Ammon's horn (tissue), 1 donor: ENCODE results near the gene FSTL3.
"Not testable (repeated sequence)": the region's sequence is repeated elsewhere in the genome, so short reads cannot be mapped to it uniquely, and the experiment has no call there.

Experiments used
- DNase-seq: peaks from one replicate; pipeline ENCODE4 v3.0.0-alpha.2; 2016; ENCODE audit warnings: low spot score

The FSTL3 gene

GRCh38 chr19:676339-677105 is at the start of gene FSTL3:
Gene FSTL3, plus strand, starts transcription at chr19:676392. Its CDS starts 32 bp downstream, at chr19:676424.
- no peak for DNase-seq

GRCh38 chr19:626566-626965 is 49.6 kb upstream of the FSTL3 start:
- DNase-seq: not testable (repeated sequence)

- DNase-seq: no peak
Observed at GRCh38 chr19:628168-628567, 48.0 kb upstream of the FSTL3 start.

GRCh38 chr19:629515-629914 is 46.7 kb upstream of the FSTL3 start:
- not testable (repeated sequence) for DNase-seq

- no peak for DNase-seq
Observed at GRCh38 chr19:629961-630714, 46.1 kb upstream of the FSTL3 start.

- DNase-seq: no peak
Observed at GRCh38 chr19:632579-633067, 43.6 kb upstream of the FSTL3 start.

GRCh38 chr19:633068-633785 is 43.0 kb upstream of the FSTL3 start, which contains the start of gene POLRMT:
Gene POLRMT, minus strand, starts transcription at chr19:633537. Its CDS starts 25 bp downstream, at chr19:633512.
- DNase-seq: peak; percentile 99

GRCh38 chr19:633786-634639 is 42.2 kb upstream of the FSTL3 start:
- no peak for DNase-seq

GRCh38 chr19:634975-635652 is 41.1 kb upstream of the FSTL3 start:
- no peak for DNase-seq

GRCh38 chr19:638906-639252 is 37.3 kb upstream of the FSTL3 start:
- no peak for DNase-seq

- peak; percentile 91 for DNase-seq
Observed at GRCh38 chr19:639253-640160, 36.7 kb upstream of the FSTL3 start, which contains the start of gene FGF22. Gene FGF22, plus strand, starts transcription at chr19:639879. Its CDS starts 47 bp downstream, at chr19:639926.

GRCh38 chr19:640161-640558 is 36.0 kb upstream of the FSTL3 start:
- DNase-seq: no peak

- no peak for DNase-seq
Observed at GRCh38 chr19:640606-641189, 35.5 kb upstream of the FSTL3 start.

GRCh38 chr19:641702-642101 is 34.5 kb upstream of the FSTL3 start:
- no peak for DNase-seq

- no peak for DNase-seq
Observed at GRCh38 chr19:642767-643727, 33.1 kb upstream of the FSTL3 start.

GRCh38 chr19:643736-644135 is 32.5 kb upstream of the FSTL3 start:
- no peak for DNase-seq

GRCh38 chr19:644363-644762 is 31.8 kb upstream of the FSTL3 start:
- no peak for DNase-seq

- DNase-seq: no peak
Observed at GRCh38 chr19:644789-645188, 31.4 kb upstream of the FSTL3 start.
